Stomach (tissue), 4 donors: ENCODE measurements around the gene FGF18.

ENCODE experiments used
- CTCF ChIP-seq, 7 experiments: fragments of 450-650 bp in 4 of 7; fragments of 200-600 bp in 3 of 7; sonication (generic) in 3 of 7; IDR thresholded peaks; one replicate each; pipeline ENCODE4 v1.5.1; 2016 to 2019; ENCODE audit warnings: antibody characterized with exemption in 7 of 7, control low read depth in 2 of 7, mild to moderate bottlenecking in 1 of 7
- EP300 ChIP-seq: sonication (generic); formaldehyde crosslinking; IDR thresholded peaks from one replicate; pipeline ENCODE4 v1.6.1; 2017; ENCODE audit warnings: antibody characterized with exemption
- POLR2A ChIP-seq, 4 donors: fragments of 450-650 bp; IDR thresholded peaks; one replicate each; pipeline ENCODE4 v1.6.1; 2016; ENCODE audit warnings: antibody characterized with exemption in 4 of 4, control low read depth in 2 of 4, mild to moderate bottlenecking in 1 of 4, moderate library complexity in 1 of 4
- POLR2AphosphoS5 ChIP-seq, 3 donors: sonication (generic); formaldehyde crosslinking; IDR thresholded peaks; one replicate each; pipeline ENCODE4 v1.6.1; 2016; ENCODE audit warnings: antibody characterized with exemption in 3 of 3

GRCh38 chr5:171401167-171401947 is 18.1 kb upstream of the FGF18 start:
- no peak for TF ChIP-seq POLR2A (IDR thresholded peaks at IDR 0.05)
- no peak for TF ChIP-seq CTCF (IDR thresholded peaks at IDR 0.05)
- no peak for TF ChIP-seq POLR2AphosphoS5 (IDR thresholded peaks at IDR 0.05)
- TF ChIP-seq EP300, result no peak
